Breast epithelium (tissue), 3 donors: Measurements from ENCODE around the gene ADAM8.

Experiments
- POLR2A ChIP-seq: fragments of 450-650 bp; IDR thresholded peaks from one replicate; pipeline ENCODE4 v1.6.1; 2016; ENCODE audit warnings: antibody characterized with exemption, mild to moderate bottlenecking, moderate library complexity
- POLR2AphosphoS5 ChIP-seq, 3 donors: sonication (generic); formaldehyde crosslinking; IDR thresholded peaks; one replicate each; pipeline ENCODE4 v1.6.1; 2017; ENCODE audit warnings: antibody characterized with exemption in 3 of 3
- TF ChIP-seq, protein P1 (sequence below), 3 donors: fragments of 450-650 bp; IDR thresholded peaks; one replicate each; pipeline ENCODE4 v1.5.1; 2016 to 2017; ENCODE audit warnings: antibody characterized with exemption in 3 of 3, mild to moderate bottlenecking in 3 of 3, moderate library complexity in 3 of 3

DNA sequence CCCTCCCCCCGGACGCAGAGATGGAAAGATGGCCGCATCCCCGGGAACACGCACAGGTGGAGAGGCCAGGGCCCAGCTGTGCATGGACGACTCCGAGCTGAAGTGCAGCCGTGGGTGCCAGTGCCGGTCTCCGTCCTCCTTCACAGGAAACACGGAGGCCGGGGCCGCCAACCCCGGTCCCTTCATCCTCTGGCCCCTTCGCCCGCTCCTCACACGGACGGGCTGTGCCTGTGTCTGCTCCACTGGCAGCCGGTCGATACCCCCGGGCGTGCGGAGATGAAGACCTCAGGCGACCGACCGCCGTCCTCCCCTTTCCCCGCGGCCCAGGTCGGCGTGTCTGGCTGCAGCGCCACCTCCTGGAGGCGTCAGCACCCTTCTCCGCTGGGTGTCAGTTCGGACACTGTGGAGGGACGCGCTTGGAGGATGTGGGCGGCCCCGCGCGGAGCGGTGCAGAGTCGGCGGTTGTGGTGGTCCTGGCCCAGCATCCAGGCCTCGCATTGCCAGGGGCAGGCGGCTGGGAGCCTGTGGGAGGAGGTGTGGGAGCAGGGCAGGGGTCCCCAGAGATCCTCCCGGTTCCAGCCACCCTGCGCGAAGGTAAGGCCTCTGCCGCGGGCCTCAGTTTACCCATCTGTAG, 41.9 kb upstream of the ADAM8 start:
- TF ChIP-seq POLR2AphosphoS5 (IDR thresholded peaks at IDR 0.05), result no peak
- TF ChIP-seq, protein P1, sequence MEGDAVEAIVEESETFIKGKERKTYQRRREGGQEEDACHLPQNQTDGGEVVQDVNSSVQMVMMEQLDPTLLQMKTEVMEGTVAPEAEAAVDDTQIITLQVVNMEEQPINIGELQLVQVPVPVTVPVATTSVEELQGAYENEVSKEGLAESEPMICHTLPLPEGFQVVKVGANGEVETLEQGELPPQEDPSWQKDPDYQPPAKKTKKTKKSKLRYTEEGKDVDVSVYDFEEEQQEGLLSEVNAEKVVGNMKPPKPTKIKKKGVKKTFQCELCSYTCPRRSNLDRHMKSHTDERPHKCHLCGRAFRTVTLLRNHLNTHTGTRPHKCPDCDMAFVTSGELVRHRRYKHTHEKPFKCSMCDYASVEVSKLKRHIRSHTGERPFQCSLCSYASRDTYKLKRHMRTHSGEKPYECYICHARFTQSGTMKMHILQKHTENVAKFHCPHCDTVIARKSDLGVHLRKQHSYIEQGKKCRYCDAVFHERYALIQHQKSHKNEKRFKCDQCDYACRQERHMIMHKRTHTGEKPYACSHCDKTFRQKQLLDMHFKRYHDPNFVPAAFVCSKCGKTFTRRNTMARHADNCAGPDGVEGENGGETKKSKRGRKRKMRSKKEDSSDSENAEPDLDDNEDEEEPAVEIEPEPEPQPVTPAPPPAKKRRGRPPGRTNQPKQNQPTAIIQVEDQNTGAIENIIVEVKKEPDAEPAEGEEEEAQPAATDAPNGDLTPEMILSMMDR (IDR thresholded peaks at IDR 0.05), result peak; percentile 33 to 58 (median 43)
- TF ChIP-seq POLR2A, result no peak
